Activated CD8-positive, alpha-beta T cell treated with anti-CD3 and anti-CD28 coated beads for 36 hours (primary cell): ENCODE data around the gene BSPRY. TPM values are rescaled to one million over a fixed set of nuclear protein-coding genes. Genes with fewer than 3 reads are reported as not detected.
A peak's percentile ranks its signal among the peaks of the same experiment; 100 is the strongest.

Experiments used
- ATAC-seq: fragments of 200-7000 bp; cut with Tn5 transposase; one replicate; pipeline ENCODE4 v1.10.0; 2021; ENCODE audit warnings: mild to moderate bottlenecking, moderate library complexity
- CTCF ChIA-PET: fragments of 350-600 bp; sonication (Branson Sonifier 250); formaldehyde crosslinking; loops from one replicate; lab custom pipeline; 2021; ENCODE audit warnings: antibody characterized with exemption; lab: Charles Lee
- POLR2A ChIA-PET: fragments of 350-600 bp; sonication (Branson Sonifier 250); formaldehyde crosslinking; loops from one replicate; lab custom pipeline; 2021; ENCODE audit warnings: antibody characterized with exemption; lab: Charles Lee
- DNase-seq: peaks from one replicate; pipeline ENCODE4 v3.0.0-alpha.2; 2020
- H3K27ac Mint-ChIP-seq: one replicate; pipeline ENCODE4 v1.8.0; 2021; ENCODE audit warnings: mild to moderate bottlenecking, mixed read lengths
- H3K27me3 Mint-ChIP-seq: one replicate; pipeline ENCODE4 v1.8.0; 2021; ENCODE audit warnings: mixed read lengths
- H3K36me3 Mint-ChIP-seq: one replicate; pipeline ENCODE4 v1.8.0; 2021; ENCODE audit warnings: low read depth, mixed read lengths
- H3K4me1 Mint-ChIP-seq: one replicate; pipeline ENCODE4 v1.8.0; 2021; ENCODE audit warnings: low read depth, mixed read lengths
- H3K4me3 Mint-ChIP-seq: one replicate; pipeline ENCODE4 v1.8.0; 2021; ENCODE audit warnings: mild to moderate bottlenecking, moderate library complexity, mixed read lengths
- H3K9me3 Mint-ChIP-seq: one replicate; pipeline ENCODE4 v1.8.0; 2021; ENCODE audit warnings: mixed read lengths
- CTCF ChIP-seq: fragments of 200-600 bp; IDR thresholded peaks from one replicate; pipeline ENCODE4 v1.8.0; 2022; ENCODE audit warnings: antibody characterized with exemption, mild to moderate bottlenecking
- intact Hi-C: fragments of 100-400 bp; cut with micrococcal nuclease; formaldehyde crosslinking; loops from one replicate; pipeline ENCODE4 v1.10.0; 2022
- total RNA-seq, 2 experiments: library from RNA; stranded (reverse); gene quantifications; one replicate each; pipeline ENCODE4 v1.2.3, GENCODE V29; 2021

BSPRY gene
- total RNA-seq, 2 experiments from 2014 or later, result 8.2 to 9.1 TPM

DNA sequence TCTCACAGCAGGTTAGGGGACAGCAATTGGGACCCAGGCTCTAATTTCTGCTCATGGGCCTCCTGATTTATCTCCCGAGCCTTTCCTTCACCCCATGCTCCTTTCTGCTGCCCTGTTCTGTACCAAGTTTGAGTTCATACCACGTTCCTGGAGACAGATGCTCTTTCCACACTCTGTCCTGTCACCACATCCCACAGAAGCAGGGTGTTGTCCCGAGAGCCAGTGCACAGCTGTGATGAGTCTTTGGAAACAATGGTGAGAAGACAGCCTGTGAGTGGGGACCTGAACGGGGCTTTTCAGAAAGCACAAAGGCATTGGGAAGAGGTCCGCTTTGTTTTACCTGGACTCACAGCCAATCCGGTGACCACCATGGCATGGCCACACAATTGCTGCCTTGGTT lies 26.7 kb upstream of the BSPRY start:
- intact Hi-C loops, result no loop called here
- CTCF ChIA-PET, result no interaction called here
- ATAC-seq, result no peak
- Mint-ChIP-seq H3K4me3 (no peak overlapping the region), H3K36me3 (no peaks in the 10 kb centered on the region), H3K27ac (no peak overlapping the region), H3K4me1 (no peaks in the 10 kb centered on the region), H3K27me3 (no peaks in the 10 kb centered on the region), H3K9me3 (no peaks in the 10 kb centered on the region)
- no peak for TF ChIP-seq CTCF
- POLR2A ChIA-PET, result no interaction called here
- DNase-seq, result no peak

- Mint-ChIP-seq H3K9me3 (no peaks in the 10 kb centered on the region), H3K27me3 (no peaks in the 10 kb centered on the region), H3K4me1 (no peaks in the 10 kb centered on the region), H3K36me3 (no peaks in the 10 kb centered on the region), H3K4me3 (no peak overlapping the region), H3K27ac (no peak overlapping the region)
- DNase-seq (no peak), ATAC-seq (no peak)
- intact Hi-C loops, result no loop called here
- ChIA-PET POLR2A (no interaction called here), CTCF (interaction anchor here (0.9 to 1.1 kb wide), 2 partner anchors 15 to 75 kb away, joined by 5 read pairs; partner anchors contain the start of gene ALAD)
- TF ChIP-seq CTCF, result peak; percentile 41
Measured at GRCh38 chr9:113326230-113326629, 23.1 kb upstream of the BSPRY start.

DNA sequence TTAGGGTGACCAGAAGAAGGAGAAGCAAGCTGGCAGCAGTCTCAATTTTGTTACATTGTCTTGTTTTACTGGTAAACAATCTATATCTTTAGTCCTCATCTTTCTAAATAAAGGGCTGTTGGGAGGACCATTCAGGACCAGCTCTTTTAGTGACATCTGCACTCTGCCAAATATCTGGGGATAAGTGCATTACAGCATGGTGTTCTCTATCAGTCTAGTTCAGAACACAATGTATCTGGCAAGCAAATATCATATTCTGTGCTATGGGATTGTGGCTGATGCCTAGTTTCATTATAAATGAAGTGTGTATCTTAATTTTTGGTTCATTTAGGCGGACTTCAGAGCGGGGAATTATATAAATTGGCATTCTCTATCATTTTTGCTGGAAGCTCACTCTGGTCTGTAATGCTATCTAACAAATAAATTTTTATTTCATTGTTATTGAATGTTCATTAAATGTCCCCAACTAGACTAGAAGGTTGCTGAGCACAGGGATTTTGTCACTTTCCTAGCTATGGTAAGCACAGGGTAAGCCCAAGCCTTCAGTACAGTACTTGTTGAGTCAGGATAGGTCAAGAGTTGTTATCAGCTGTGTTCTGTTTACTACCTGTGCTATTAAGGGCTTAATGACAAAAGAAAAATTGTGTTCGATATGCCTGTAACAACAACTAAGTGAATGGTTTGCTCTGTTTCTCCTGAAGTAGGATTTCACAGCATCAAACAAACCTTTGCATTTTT lies 21.1 kb upstream of the BSPRY start:
- ChIA-PET POLR2A (interaction anchor here (1.2 kb wide), 1 partner anchor 53 kb away, joined by 3 read pairs; the partner anchor contains the start of gene CDC26), CTCF (interaction anchor here (0.8 to 1.9 kb wide), 2 partner anchors 10 to 11 kb away, joined by 4 to 5 read pairs; no protein-coding TSS in a partner anchor)
- Mint-ChIP-seq H3K36me3 (no peaks in the 10 kb centered on the region), H3K4me3 (no peak overlapping the region), H3K9me3 (no peaks in the 10 kb centered on the region), H3K4me1 (no peaks in the 10 kb centered on the region), H3K27me3 (no peaks in the 10 kb centered on the region), H3K27ac (no peak overlapping the region)
- intact Hi-C loops, result no loop called here
- DNase-seq, result no peak
- no peak for ATAC-seq
- no peak for TF ChIP-seq CTCF

DNA sequence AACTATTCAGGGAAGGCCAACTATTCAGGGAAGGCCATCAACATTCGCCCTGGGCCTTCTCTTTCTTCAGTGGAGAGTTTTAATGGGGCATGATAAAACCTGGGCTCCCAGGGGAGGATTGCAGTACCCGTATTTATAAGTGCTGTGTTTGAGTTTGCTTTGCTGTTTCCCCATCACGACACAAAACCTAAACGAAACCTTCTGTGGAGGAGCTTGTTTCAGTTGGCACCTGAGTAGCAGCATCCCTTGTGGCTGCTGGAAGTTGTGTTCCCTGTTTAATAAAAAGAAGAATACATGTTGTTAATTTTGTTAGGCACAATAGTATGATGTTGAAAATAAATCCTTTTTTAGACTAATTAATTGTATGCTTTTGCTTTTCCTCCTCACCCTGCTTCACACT lies 17.6 kb upstream of the BSPRY start:
- H3K27ac Mint-ChIP-seq, result no peak overlapping the region
- no peak for DNase-seq
- ChIA-PET POLR2A (no interaction called here), CTCF (no interaction called here)
- H3K9me3 Mint-ChIP-seq, result no peaks in the 10 kb centered on the region
- no peak for TF ChIP-seq CTCF
- no peak for ATAC-seq
- H3K27me3 Mint-ChIP-seq, result no peaks in the 10 kb centered on the region
- no peaks in the 10 kb centered on the region for H3K4me1 Mint-ChIP-seq
- no peak overlapping the region for H3K4me3 Mint-ChIP-seq
- intact Hi-C loops, result no loop called here
- no peaks in the 10 kb centered on the region for H3K36me3 Mint-ChIP-seq

DNA sequence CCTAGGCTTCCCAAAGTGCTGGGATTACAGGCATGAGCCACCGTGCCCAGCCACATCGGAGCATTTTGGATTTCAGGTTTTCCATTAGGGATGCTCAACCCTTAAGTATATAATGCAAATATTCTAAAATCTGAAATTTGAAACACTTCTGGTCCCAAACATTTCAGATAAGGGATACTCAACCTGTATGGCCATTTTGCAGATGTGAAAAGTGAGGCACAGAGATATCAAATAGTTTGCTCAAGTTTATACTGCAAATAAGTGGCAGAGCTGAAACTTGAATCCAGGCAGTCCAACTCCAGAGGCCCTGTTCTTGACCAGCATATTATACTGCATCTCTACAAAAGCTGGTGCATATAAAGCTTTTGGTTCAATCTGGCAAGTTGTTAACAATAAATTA lies 11.6 kb upstream of the BSPRY start:
- CTCF ChIA-PET, result no interaction called here

More for the DNA sequence above, 11.6 kb upstream of the BSPRY start:
- ATAC-seq, result no peak
- H3K9me3 Mint-ChIP-seq, result no peaks in the 10 kb centered on the region
- POLR2A ChIA-PET, result interaction anchor here (1.3 kb wide), 1 partner anchor 10 kb away, joined by 3 read pairs; no protein-coding TSS in a partner anchor
- H3K4me1 Mint-ChIP-seq, result peaks cover 22% of the 10 kb centered on the region
- intact Hi-C loops, result no loop called here
- no peak overlapping the region for H3K27ac Mint-ChIP-seq
- H3K4me3 Mint-ChIP-seq, result no peak overlapping the region
- DNase-seq, result no peak
- no peaks in the 10 kb centered on the region for H3K27me3 Mint-ChIP-seq
- TF ChIP-seq CTCF, result no peak
- no peaks in the 10 kb centered on the region for H3K36me3 Mint-ChIP-seq
